DND-41 (cell line): ENCODE data around the gene SEMA6A.

Experiments
- ATAC-seq: fragments of 200-7000 bp; cut with Tn5 transposase; 3 replicates; pipeline ENCODE4 v1.9.1; 2021; ENCODE audit warnings: low read depth; ENCODE audit not compliant: insufficient read depth
- DNase-seq: peaks from one replicate; pipeline ENCODE4 v3.0.0-alpha.2; 2020
- H2AFZ ChIP-seq: 2 replicates; pipeline ENCODE4 v1.6.0; 2012; ENCODE audit warnings: low read depth, low read length
- H3K27ac ChIP-seq: 2 replicates; pipeline ENCODE4 v1.5.1; 2012; ENCODE audit warnings: low read length, inconsistent platforms
- H3K27me3 ChIP-seq: fragments of 200-600 bp; sonication (generic); 2 replicates; pipeline ENCODE4 v1.6.0; 2012; ENCODE audit warnings: low read length, mild to moderate bottlenecking, inconsistent platforms; ENCODE audit not compliant: insufficient read depth, poor library complexity
- H3K36me3 ChIP-seq: 2 replicates; pipeline ENCODE4 v1.5.1; 2012; ENCODE audit warnings: low read length, inconsistent platforms; ENCODE audit not compliant: insufficient read depth
- H3K4me1 ChIP-seq: 2 replicates; pipeline ENCODE4 v1.5.1; 2012; ENCODE audit warnings: mild to moderate bottlenecking, low read length; ENCODE audit not compliant: insufficient read depth
- H3K4me2 ChIP-seq: 2 replicates; pipeline ENCODE4 v1.6.0; 2012; ENCODE audit warnings: mild to moderate bottlenecking, moderate library complexity, low read length, inconsistent platforms; ENCODE audit not compliant: insufficient read depth
- H3K4me3 ChIP-seq, 2 experiments: fragments of 200-600 bp in 1 of 2; shearing (Covaris generic) in 1 of 2; 2 replicates each; pipeline ENCODE4 v1.5.1; 2012 to 2016; ENCODE audit warnings: inconsistent platforms in 2 of 2, low read length in 2 of 2, mild to moderate bottlenecking in 2 of 2, low read depth in 1 of 2, moderate library complexity in 1 of 2
- H3K79me2 ChIP-seq: 2 replicates; pipeline ENCODE4 v1.6.0; 2012; ENCODE audit warnings: low read length, inconsistent platforms; ENCODE audit not compliant: insufficient read depth
- H3K9ac ChIP-seq: 2 replicates; pipeline ENCODE4 v1.6.0; 2012; ENCODE audit warnings: low read depth, mild to moderate bottlenecking, inconsistent platforms, low read length, moderate library complexity
- H3K9me3 ChIP-seq: 2 replicates; pipeline ENCODE4 v1.5.1; 2012; ENCODE audit warnings: low read length, moderate library complexity, mild to moderate bottlenecking, inconsistent platforms; ENCODE audit not compliant: insufficient read depth, severe bottlenecking
- H4K20me1 ChIP-seq: 2 replicates; pipeline ENCODE4 v1.6.0; 2012; ENCODE audit warnings: low read length; ENCODE audit not compliant: insufficient read depth
- CTCF ChIP-seq: IDR thresholded peaks from 2 replicates; pipeline ENCODE4 v1.5.1; 2012; ENCODE audit warnings: borderline replicate concordance, low read length, moderate library complexity, mild to moderate bottlenecking; ENCODE audit not compliant: poor library complexity, severe bottlenecking; ENCODE audit errors: extremely low read depth
- EZH2 ChIP-seq: IDR thresholded peaks from 3 replicates; pipeline ENCODE4 v1.6.1; 2012; ENCODE audit warnings: borderline replicate concordance, low read depth, mild to moderate bottlenecking, moderate library complexity, low read length, inconsistent platforms; ENCODE audit not compliant: severe bottlenecking

The SEMA6A gene

GRCh38 chr5:116598911-116599310, 24.3 kb upstream of the SEMA6A start:
- TF ChIP-seq EZH2: no peak
- TF ChIP-seq CTCF: no peak
- Histone ChIP-seq H3K4me2 (no peak overlapping the region), H3K9me3 (no peaks in the 10 kb centered on the region), H3K4me3 (no peak overlapping the region), H3K4me1 (no peaks in the 10 kb centered on the region), H3K27me3 (no peaks in the 10 kb centered on the region), H4K20me1 (no peaks in the 10 kb centered on the region), H3K9ac (no peak overlapping the region), H3K27ac (no peak overlapping the region), H3K36me3 (no peaks in the 10 kb centered on the region), H3K79me2 (no peaks in the 10 kb centered on the region), H2AFZ (no peak overlapping the region)
- ATAC-seq (no peak), DNase-seq (no peak)

- TF ChIP-seq CTCF (no peak), EZH2 (no peak)
- H3K27ac ChIP-seq: no peak overlapping the region
- H3K9ac ChIP-seq: no peak overlapping the region
- no peaks in the 10 kb centered on the region for H3K4me1 ChIP-seq
- H3K79me2 ChIP-seq: no peaks in the 10 kb centered on the region
- H3K27me3 ChIP-seq: no peaks in the 10 kb centered on the region
- H4K20me1 ChIP-seq: no peaks in the 10 kb centered on the region
- H3K9me3 ChIP-seq: no peaks in the 10 kb centered on the region
- no peak overlapping the region for H2AFZ ChIP-seq
- no peak for ATAC-seq
- no peak overlapping the region for H3K4me2 ChIP-seq
- no peaks in the 10 kb centered on the region for H3K36me3 ChIP-seq
- DNase-seq: no peak
- no peak overlapping the region for H3K4me3 ChIP-seq
These were observed 20.9 kb upstream of the SEMA6A start for GRCh38 chr5:116595498-116595897.

DNA sequence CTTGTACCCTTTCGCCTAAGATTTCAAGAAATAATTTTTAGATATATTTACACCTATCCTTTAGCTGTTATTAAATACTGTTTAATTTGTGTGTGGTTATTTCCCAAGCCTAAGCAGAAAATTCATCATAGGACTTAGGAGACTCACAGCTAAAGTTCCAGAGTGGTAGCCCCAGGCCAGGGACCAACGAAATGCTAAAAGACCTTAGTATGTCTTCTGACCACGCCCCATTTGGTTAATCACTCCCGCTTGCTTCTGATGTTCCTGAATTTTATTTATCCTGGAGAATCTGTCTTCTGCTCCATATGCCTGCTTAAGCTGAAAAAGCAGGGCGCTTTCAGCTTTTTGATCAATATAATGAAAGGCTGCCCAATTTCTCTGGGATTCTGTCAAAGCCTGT, 18.7 kb upstream of the SEMA6A start:
- Histone ChIP-seq H4K20me1 (no peaks in the 10 kb centered on the region), H3K36me3 (no peaks in the 10 kb centered on the region), H3K27me3 (no peaks in the 10 kb centered on the region), H3K9me3 (no peaks in the 10 kb centered on the region), H3K4me2 (no peak overlapping the region), H3K27ac (no peak overlapping the region), H3K79me2 (no peaks in the 10 kb centered on the region), H3K9ac (no peak overlapping the region), H3K4me1 (no peaks in the 10 kb centered on the region), H2AFZ (no peak overlapping the region), H3K4me3 (no peak overlapping the region)
- TF ChIP-seq EZH2 (no peak), CTCF (no peak)
- no peak for DNase-seq
- no peak for ATAC-seq

GRCh38 chr5:116585227-116585626, 10.6 kb upstream of the SEMA6A start:
- no peak for ATAC-seq
- H2AFZ ChIP-seq: no peak overlapping the region
- no peak for TF ChIP-seq EZH2
- no peak for TF ChIP-seq CTCF
- H3K27ac ChIP-seq: no peak overlapping the region
- no peak for DNase-seq
- no peaks in the 10 kb centered on the region for H4K20me1 ChIP-seq
- no peak overlapping the region for H3K4me3 ChIP-seq
- H3K4me2 ChIP-seq: no peak overlapping the region
- no peaks in the 10 kb centered on the region for H3K79me2 ChIP-seq
- no peak overlapping the region for H3K9ac ChIP-seq
- no peaks in the 10 kb centered on the region for H3K9me3 ChIP-seq
- H3K27me3 ChIP-seq: peaks cover 4% of the 10 kb centered on the region
- no peaks in the 10 kb centered on the region for H3K36me3 ChIP-seq
- H3K4me1 ChIP-seq: no peaks in the 10 kb centered on the region
